ENCODE data around the gene CPED1.
"Not testable (repeated sequence)": the region's sequence is repeated elsewhere in the genome, so short reads cannot be mapped to it uniquely, and the experiment has no call there.

Gene CPED1

DNA sequence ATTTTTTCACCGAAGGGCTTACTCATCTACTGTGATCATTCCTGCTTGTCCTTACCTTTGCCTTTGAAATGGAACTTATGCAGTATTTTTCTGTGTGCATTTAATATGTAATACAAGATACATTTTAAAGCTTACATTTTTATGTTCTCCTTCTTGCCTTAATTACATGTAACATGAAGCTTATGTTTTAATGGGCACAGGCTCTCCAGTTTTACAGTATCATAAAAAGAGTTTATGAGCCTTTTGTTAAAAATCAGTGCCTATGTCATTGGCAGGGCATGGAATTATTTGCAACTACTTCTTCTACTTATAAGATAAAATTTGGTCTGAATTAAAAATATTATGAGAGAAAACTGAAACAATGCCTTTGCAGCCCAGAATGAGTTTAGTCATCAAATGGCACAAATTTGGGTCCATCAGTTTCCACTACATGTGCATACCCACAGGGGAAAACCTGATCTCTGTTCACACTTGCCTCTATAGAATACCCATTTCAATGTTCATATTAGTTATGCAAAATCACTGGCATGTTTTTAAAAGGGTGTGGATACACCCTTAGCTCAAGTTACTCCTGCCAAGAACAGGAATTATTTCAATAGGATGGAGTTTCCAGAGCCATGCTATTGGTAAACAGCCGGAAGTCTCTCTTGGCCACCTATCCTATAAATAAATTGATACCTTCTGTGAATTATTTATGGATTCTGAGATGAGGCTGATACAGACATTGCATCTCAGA, 312.3 kb downstream of the CPED1 start:
- no peak for FAIRE-seq

- no peak for FAIRE-seq
Observed at GRCh38 chr7:121301446-121302213, 313.1 kb downstream of the CPED1 start.

GRCh38 chr7:121302214-121302745, 313.8 kb downstream of the CPED1 start:
- no peak for FAIRE-seq

GRCh38 chr7:121303422-121304101, 315.1 kb downstream of the CPED1 start:
- no peak for FAIRE-seq

DNA sequence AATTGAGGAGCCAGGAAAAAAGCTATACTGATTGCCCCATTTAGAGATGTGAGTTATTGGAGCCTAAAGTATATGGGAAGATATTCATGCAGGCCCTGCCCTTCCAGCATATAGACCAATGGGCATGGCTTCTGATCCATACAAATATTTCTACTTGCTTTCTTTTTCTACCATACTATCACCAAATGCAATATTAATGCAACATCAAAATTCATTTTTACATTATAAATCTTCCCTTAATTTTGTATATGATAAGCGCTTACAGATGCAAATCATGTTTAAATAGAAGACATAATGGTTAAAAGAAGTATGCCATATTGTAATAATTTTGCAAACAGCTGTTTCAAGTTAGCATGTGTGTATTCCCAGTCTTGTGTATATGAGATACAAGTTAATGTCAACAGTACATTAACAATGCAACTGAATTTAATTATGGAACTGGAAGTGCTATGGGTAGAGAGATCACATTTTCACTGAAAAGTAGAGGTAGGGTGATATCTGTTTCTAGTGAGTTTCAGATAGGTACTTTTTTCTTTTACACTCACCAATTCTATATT, 315.7 kb downstream of the CPED1 start:
- no peak for FAIRE-seq

DNA sequence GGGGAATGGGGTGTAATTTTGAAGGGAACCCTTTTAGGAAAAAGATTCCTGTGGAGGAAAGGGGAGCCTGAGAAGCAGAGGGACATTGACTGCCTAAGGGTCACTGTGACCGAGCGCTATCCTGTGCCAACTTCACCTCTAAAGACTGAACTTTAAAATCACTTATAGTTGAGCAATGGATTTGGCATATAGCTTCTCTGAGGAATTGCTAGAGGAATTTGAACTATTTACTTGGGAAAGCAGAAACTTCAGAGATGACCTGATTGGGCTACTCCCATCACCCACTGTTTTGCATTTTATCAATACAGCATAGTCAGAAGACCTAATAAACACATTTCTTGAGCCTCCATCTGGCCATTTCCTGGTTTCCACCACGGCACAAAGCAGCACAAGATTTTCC, 316.6 kb downstream of the CPED1 start:
- FAIRE-seq = no peak

- no peak for FAIRE-seq
Observed at GRCh38 chr7:121306565-121306964, 318.1 kb downstream of the CPED1 start.

- no peak for FAIRE-seq
Observed at GRCh38 chr7:121307021-121307574, 318.6 kb downstream of the CPED1 start.

DNA sequence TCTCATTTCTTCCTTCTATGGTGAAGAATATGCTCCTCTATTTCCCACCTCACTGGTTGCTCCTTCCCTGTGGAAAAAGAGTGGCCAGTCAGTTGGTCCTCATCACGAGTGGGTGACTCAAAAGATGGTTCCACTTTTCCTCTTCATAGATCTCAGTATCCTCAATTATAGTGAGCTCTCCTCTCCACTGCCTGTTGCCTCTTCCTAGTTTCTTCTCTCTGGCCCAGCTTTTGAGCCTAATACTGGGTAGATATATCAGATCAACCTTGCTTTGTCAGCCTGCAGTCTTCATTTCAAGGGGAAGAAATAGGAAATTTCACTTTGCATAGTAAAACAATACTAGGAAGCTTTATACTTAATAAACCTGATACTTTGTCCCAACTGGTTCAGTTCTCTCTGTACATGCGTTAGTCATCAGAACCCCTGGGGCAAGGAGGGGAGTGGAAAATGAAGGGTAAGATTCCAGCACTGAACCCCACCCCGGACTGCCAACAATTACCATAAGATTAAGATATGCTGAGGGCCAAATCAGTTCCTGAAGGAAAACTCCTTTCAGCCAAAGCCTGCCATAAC, 324.8 kb downstream of the CPED1 start:
- no peak for FAIRE-seq

GRCh38 chr7:121313793-121314676, 325.5 kb downstream of the CPED1 start:
- FAIRE-seq = no peak

- FAIRE-seq = not testable (repeated sequence)
Observed at GRCh38 chr7:121315170-121315569, 326.7 kb downstream of the CPED1 start.

- no peak for FAIRE-seq
Observed at GRCh38 chr7:121322460-121322859, 333.9 kb downstream of the CPED1 start.

DNA sequence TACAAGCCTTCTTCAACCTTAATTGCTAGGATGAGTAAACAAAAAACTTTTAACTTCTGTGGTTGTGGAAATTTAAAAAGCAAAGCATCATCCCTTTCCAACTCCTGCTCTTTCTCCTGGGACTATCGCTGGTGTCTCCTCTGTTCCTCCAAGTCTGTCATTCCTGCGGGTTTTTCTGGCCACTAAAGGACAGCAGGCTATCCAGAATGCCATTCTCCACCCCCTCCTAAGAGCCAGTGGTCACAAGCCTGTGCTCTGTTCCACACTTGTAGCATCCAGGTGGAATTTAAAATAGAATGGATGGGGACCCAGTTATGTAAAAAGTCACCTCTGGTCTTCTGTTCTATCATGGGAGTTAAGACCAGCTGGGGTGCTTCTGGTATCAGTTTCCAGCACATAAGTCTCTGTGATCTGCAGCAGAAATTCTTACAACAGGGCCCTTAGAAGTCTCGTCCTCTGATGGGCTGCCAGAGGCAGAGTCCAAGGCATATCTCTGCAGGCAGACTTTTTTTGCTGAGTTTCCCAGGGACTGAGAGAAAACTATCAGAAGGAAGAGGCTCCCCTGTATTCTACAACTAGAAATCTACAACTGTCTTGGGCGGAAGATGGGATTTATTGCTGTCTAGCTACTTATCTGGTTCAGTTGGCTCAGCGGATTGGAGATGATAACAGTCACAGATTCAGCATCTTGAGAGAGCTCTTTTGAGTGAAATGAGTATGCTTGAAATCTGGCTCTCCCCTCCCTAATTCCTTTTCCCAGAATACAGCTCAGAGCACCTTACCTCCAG, 335.2 kb downstream of the CPED1 start:
- FAIRE-seq = no peak

DNA sequence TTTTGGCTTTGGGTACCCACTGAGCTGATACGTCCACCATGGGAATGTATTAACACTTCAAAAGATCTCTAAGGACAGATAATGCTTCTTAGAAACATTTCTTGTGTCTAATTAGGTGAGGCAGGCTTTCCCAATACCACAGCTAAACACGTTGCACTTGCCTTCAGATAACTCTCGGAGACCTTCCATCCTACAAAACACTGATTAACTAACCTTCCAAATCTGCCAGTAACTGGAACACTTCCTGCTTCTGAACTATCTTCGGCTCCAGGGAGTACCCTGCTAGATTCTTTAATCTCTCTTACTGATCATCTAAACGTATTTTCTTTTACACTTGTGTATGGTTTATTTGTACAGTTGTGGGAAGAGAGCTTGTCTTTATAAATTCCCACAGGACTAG, 339.2 kb downstream of the CPED1 start:
- FAIRE-seq = no peak

DNA sequence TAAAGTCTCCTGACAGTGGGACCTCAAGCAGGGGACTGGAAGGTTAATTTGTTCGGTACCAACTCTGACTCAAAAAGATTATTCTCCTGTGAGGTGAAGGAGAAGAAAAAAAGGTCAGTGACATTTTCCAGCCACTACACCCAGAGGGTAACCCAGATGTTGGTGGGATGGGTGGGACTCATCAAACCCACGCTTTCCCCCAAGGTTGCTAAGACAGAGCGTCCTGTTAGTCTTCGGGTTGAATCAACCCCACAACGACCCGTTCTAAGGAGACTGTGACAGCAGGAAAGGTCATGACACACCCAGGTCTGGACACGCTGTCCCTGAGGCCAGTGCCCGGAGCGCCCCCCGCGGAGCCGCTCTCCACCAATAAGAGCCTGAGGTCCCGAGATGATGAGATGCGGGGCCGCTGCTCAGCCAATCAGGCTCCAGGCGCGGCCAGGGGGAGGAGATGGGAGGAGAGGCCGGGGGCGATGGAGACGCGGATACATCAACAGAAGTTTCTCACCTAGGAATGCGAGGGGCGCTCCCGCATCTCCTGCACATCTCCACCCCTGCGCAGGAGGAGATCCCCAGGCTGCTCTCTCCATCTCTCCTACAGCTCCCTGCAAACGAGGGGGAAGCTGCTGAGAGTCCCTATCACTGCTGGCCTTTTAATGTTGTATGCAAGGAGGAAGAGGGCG, 340.1 kb downstream of the CPED1 start, which contains the start of gene WNT16:
WNT16 (plus strand) TSS at position 493 of the 683 bp plus-strand sequence. CDS start 293 bp downstream, outside the sequence.
- FAIRE-seq = no peak

- no peak for FAIRE-seq
Observed at GRCh38 chr7:121329191-121330052, 340.9 kb downstream of the CPED1 start.

GRCh38 chr7:121330053-121330833, 341.7 kb downstream of the CPED1 start:
- no peak for FAIRE-seq

GRCh38 chr7:121331048-121331447, 342.5 kb downstream of the CPED1 start:
- FAIRE-seq = no peak
